Neuronal stem cell (in vitro differentiated cells): ENCODE results near the gene POLN.

Experiments used
- DNase-seq: peaks from one replicate; pipeline ENCODE4 v3.0.0-alpha.2; 2013; ENCODE audit warnings: low spot score
- H2AFZ ChIP-seq: one replicate; pipeline ENCODE4 v1.6.1; 2013; ENCODE audit warnings: mild to moderate bottlenecking, low read length, inconsistent platforms
- H2AK5ac ChIP-seq: 2 replicates; pipeline ENCODE4 v1.6.1; 2013; ENCODE audit warnings: low read depth, mild to moderate bottlenecking, inconsistent platforms, low read length, moderate library complexity, mixed read lengths
- H2BK120ac ChIP-seq: 2 replicates; pipeline ENCODE4 v1.6.1; 2013; ENCODE audit warnings: low read depth, mild to moderate bottlenecking, inconsistent platforms, low read length, moderate library complexity, mixed read lengths
- H2BK12ac ChIP-seq: one replicate; pipeline ENCODE4 v1.6.1; 2013; ENCODE audit warnings: low read length, inconsistent platforms
- H2BK15ac ChIP-seq: 2 replicates; pipeline ENCODE4 v1.6.1; 2013; ENCODE audit warnings: mild to moderate bottlenecking, low read length, inconsistent platforms, mixed read lengths
- H2BK5ac ChIP-seq: one replicate; pipeline ENCODE4 v1.6.1; 2013; ENCODE audit warnings: inconsistent platforms, mild to moderate bottlenecking, low read length, moderate library complexity
- H3K14ac ChIP-seq: one replicate; pipeline ENCODE4 v1.6.1; 2013; ENCODE audit warnings: low read length, inconsistent platforms
- H3K18ac ChIP-seq: 2 replicates; pipeline ENCODE4 v1.6.1; 2013; ENCODE audit warnings: low read length, inconsistent platforms
- H3K23ac ChIP-seq: 2 replicates; pipeline ENCODE4 v1.6.1; 2013; ENCODE audit warnings: low read depth, mild to moderate bottlenecking, mixed read lengths, low read length, inconsistent platforms; ENCODE audit not compliant: poor library complexity
- H3K27ac ChIP-seq: replicated peaks from 3 replicates; pipeline ENCODE4 v1.5.1; 2013; ENCODE audit warnings: low read length, inconsistent platforms
- H3K27me3 ChIP-seq, 3 experiments: 2 replicates each; pipeline ENCODE4 v1.6.1; 2013; ENCODE audit warnings: low read length in 3 of 3, mild to moderate bottlenecking in 2 of 3, inconsistent platforms in 1 of 3, low read depth in 1 of 3, mixed read lengths in 1 of 3, moderate library complexity in 1 of 3; ENCODE audit not compliant: control insufficient read depth in 3 of 3, insufficient read depth in 3 of 3
- H3K36me3 ChIP-seq, 2 donors: replicated peaks in 1 of 2; 2 replicates each; pipeline ENCODE4 v1.6.1; 2013; ENCODE audit warnings: low read length in 2 of 2; ENCODE audit not compliant: control insufficient read depth in 2 of 2, insufficient read depth in 2 of 2
- H3K4ac ChIP-seq: 2 replicates; pipeline ENCODE4 v1.6.1; 2013; ENCODE audit warnings: inconsistent platforms, mild to moderate bottlenecking, low read length, moderate library complexity
- H3K4me1 ChIP-seq, 2 donors: 1 replicate in 1 of 2; 2 replicates in 1 of 2; pipeline ENCODE4 v1.6.1; 2013; ENCODE audit warnings: low read length in 2 of 2, low read depth in 1 of 2; ENCODE audit not compliant: control insufficient read depth in 2 of 2, insufficient read depth in 1 of 2
- H3K4me2 ChIP-seq: one replicate; pipeline ENCODE4 v1.6.1; 2013; ENCODE audit warnings: mild to moderate bottlenecking, low read length, inconsistent platforms; ENCODE audit not compliant: insufficient read depth, poor library complexity, severe bottlenecking
- H3K4me3 ChIP-seq, 2 donors: 2 replicates each; pipeline ENCODE4 v1.5.1; 2013; ENCODE audit warnings: low read length in 2 of 2, mild to moderate bottlenecking in 2 of 2, inconsistent platforms in 1 of 2, moderate library complexity in 1 of 2
- H3K79me1 ChIP-seq: one replicate; pipeline ENCODE4 v1.6.1; 2013; ENCODE audit warnings: low read depth, mild to moderate bottlenecking, inconsistent platforms, low read length, moderate library complexity
- H3K9ac ChIP-seq: one replicate; pipeline ENCODE4 v1.6.1; 2013; ENCODE audit warnings: mild to moderate bottlenecking, low read depth, low read length, inconsistent platforms; ENCODE audit not compliant: poor library complexity
- H3K9me3 ChIP-seq, 2 donors: replicated peaks in 1 of 2; 2 replicates each; pipeline versions ENCODE3 to v1.6.1; 2013; ENCODE audit warnings: low read length in 2 of 2, mild to moderate bottlenecking in 2 of 2, inconsistent platforms in 1 of 2, low read depth in 1 of 2, mixed read lengths in 1 of 2, moderate library complexity in 1 of 2; ENCODE audit not compliant: control insufficient read depth in 2 of 2, insufficient read depth in 1 of 2
- H4K8ac ChIP-seq: one replicate; pipeline ENCODE4 v1.6.1; 2013; ENCODE audit warnings: low read depth, mild to moderate bottlenecking, inconsistent platforms, low read length, moderate library complexity
- H4K91ac ChIP-seq: one replicate; pipeline ENCODE4 v1.6.1; 2013; ENCODE audit warnings: low read length, low read depth, mild to moderate bottlenecking, inconsistent platforms; ENCODE audit not compliant: poor library complexity
- WGBS, 2 donors: extraction: QIAGEN DNeasy Blood & Tissue Kit; methylation state at CpG; one replicate each; pipeline ENCODE4 v1.1.7; 2013; ENCODE audit warnings: missing lambda C conversion rate in 2 of 2, mixed read lengths in 1 of 2; ENCODE audit not compliant: insufficient read length in 2 of 2, insufficient replicate concordance in 1 of 2; ENCODE audit errors: extremely low coverage in 2 of 2; 5-methylcytosine and 5-hydroxymethylcytosine counted together

Gene POLN

GRCh38 chr4:2081540-2081939, 160.4 kb downstream of the POLN start:
- Histone ChIP-seq H2BK5ac (no peak overlapping the region), H2AK5ac (no peak overlapping the region), H3K18ac (no peak overlapping the region), H3K27ac (no peak overlapping the region), H2BK15ac (no peak overlapping the region), H3K9ac (no peak overlapping the region), H2AFZ (no peak overlapping the region), H3K4me1 (peaks cover 0 to 11% of the 10 kb centered on the region in 2 donors), H3K79me1 (no peaks in the 10 kb centered on the region), H3K27me3 (no peaks in the 10 kb centered on the region), H3K23ac (no peak overlapping the region), H3K36me3 (no peaks in the 10 kb centered on the region), H3K4me3 (no peak overlapping the region), H3K4me2 (no peak overlapping the region), H3K14ac (no peak overlapping the region), H2BK120ac (no peak overlapping the region), H3K4ac (no peak overlapping the region), H2BK12ac (no peak overlapping the region), H4K8ac (no peak overlapping the region), H4K91ac (no peak overlapping the region), H3K9me3 (peaks cover 0 to 3% of the 10 kb centered on the region in 2 donors)
- no CpG with 5 or more reads among the region's 10 CpGs for WGBS, 2 donors
- no peak for DNase-seq

- Histone ChIP-seq H3K79me1 (no peaks in the 10 kb centered on the region), H3K18ac (peak overlapping the region; percentile 39), H3K4me2 (no peak overlapping the region), H3K36me3 (no peaks in the 10 kb centered on the region), H3K4me3 (peak overlapping the region in 1 of 2 donors; percentile 51), H2BK15ac (no peak overlapping the region), H3K23ac (peak overlapping the region; percentile 45), H3K4me1 (peaks cover 0 to 11% of the 10 kb centered on the region in 2 donors), H3K9me3 (no peaks in the 10 kb centered on the region), H2AFZ (no peak overlapping the region), H3K27me3 (no peaks in the 10 kb centered on the region), H3K14ac (no peak overlapping the region), H2BK120ac (no peak overlapping the region), H4K8ac (no peak overlapping the region), H2BK12ac (no peak overlapping the region), H3K27ac (no peak overlapping the region), H3K9ac (peak overlapping the region; percentile 47), H4K91ac (no peak overlapping the region), H2AK5ac (no peak overlapping the region), H3K4ac (no peak overlapping the region), H2BK5ac (no peak overlapping the region)
- DNase-seq: no peak
- no CpG with 5 or more reads among the region's 19 CpGs for WGBS, 2 donors
Observed at GRCh38 chr4:2080429-2081300, 161.3 kb downstream of the POLN start.

- Histone ChIP-seq H3K4me1 (peaks cover 0 to 11% of the 10 kb centered on the region in 2 donors), H3K79me1 (no peaks in the 10 kb centered on the region), H3K18ac (no peak overlapping the region), H3K9me3 (no peaks in the 10 kb centered on the region), H3K4me3 (no peak overlapping the region), H2BK12ac (no peak overlapping the region), H3K9ac (no peak overlapping the region), H4K91ac (no peak overlapping the region), H3K4ac (no peak overlapping the region), H3K23ac (no peak overlapping the region), H2BK15ac (no peak overlapping the region), H2AK5ac (peak overlapping the region; percentile 17), H2BK120ac (no peak overlapping the region), H2BK5ac (no peak overlapping the region), H3K27ac (no peak overlapping the region), H3K4me2 (no peak overlapping the region), H3K27me3 (no peaks in the 10 kb centered on the region), H2AFZ (no peak overlapping the region), H4K8ac (no peak overlapping the region), H3K36me3 (no peaks in the 10 kb centered on the region), H3K14ac (peak overlapping the region; percentile 95)
- DNase-seq: no peak
- no CpG with 5 or more reads among the region's 9 CpGs for WGBS, 2 donors
Observed at GRCh38 chr4:2079926-2080325, 162.0 kb downstream of the POLN start.

- DNase-seq: no peak
- Histone ChIP-seq H3K9me3 (no peaks in the 10 kb centered on the region), H3K4me2 (no peak overlapping the region), H2BK12ac (no peak overlapping the region), H3K23ac (peak overlapping the region; percentile 45), H3K18ac (no peak overlapping the region), H3K36me3 (no peaks in the 10 kb centered on the region), H4K91ac (no peak overlapping the region), H2AK5ac (no peak overlapping the region), H2AFZ (no peak overlapping the region), H3K9ac (no peak overlapping the region), H2BK5ac (no peak overlapping the region), H2BK15ac (no peak overlapping the region), H3K4me3 (no peak overlapping the region), H3K4me1 (peaks cover 0 to 14% of the 10 kb centered on the region in 2 donors), H3K79me1 (no peaks in the 10 kb centered on the region), H4K8ac (no peak overlapping the region), H3K27me3 (no peaks in the 10 kb centered on the region), H3K27ac (no peak overlapping the region), H3K14ac (no peak overlapping the region), H3K4ac (no peak overlapping the region), H2BK120ac (no peak overlapping the region)
- no CpG with 5 or more reads among the region's 5 CpGs for WGBS, 2 donors
Observed at GRCh38 chr4:2079006-2079405, 162.9 kb downstream of the POLN start.
